Glomerular endothelial cell (primary cell): ENCODE results near the gene ARHGEF9. TPM values are rescaled to one million over a fixed set of nuclear protein-coding genes. Genes with fewer than 3 reads are reported as not detected.
"Not testable (repeated sequence)": the region's sequence is repeated elsewhere in the genome, so short reads cannot be mapped to it uniquely, and the experiment has no call there.

Source experiments
- DNase-seq: peaks from one replicate; pipeline ENCODE4 v3.0.0-alpha.2; 2011; ENCODE audit warnings: low read depth, low spot score; ENCODE audit errors: extremely low read depth
- total RNA-seq: library from RNA; depleted of rRNA; stranded (reverse); fragments of >200 nt; gene quantifications from 2 replicates; pipeline ENCODE4 v1.2.3, GENCODE V29; 2015

The ARHGEF9 gene
- total RNA-seq: 8.7 and 9.0 TPM in 2 replicates

DNA sequence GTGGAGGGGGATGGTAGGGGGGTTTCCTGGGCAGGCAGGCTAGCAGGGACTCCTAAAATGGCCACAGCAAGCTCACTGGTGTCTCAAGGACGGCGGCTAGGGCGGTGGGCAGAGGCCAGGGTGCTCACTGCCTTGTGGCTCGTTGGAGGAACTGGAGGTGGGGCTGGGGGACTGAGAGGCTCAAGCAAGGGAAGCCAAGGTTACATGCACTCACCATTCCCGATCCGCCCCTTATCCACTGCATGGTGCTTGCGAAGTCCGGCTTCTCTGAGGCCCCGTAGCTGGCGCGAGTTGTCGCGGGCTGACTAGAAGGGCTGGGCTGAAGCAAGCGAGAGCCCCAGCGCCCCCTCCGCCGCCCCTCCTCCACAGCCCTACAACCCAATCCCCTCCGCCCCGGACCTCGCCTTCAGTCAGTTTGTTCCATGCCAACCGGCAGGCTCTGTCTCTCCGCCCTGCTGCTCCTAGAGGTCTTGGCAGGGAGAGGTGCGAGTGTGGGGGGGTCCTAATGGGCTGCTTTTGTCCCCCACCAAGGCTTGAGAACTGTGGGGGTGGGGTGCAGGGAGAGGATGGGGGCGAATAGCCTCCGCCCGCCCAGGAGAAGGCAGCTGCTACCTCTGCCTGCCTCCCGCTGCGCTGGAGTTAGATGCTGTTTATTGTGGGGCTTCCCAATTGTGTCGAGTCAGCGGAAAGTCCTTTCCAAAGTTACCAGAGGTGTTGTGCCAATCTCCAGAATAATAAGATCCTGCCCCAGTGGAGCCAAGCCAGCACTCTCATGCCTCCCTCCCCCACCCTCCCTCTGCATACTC lies at the start of gene ARHGEF9:
Gene ARHGEF9, minus strand, starts transcription at position 313 of the 806 bp plus-strand sequence. Its CDS starts 69 bp downstream, at position 244.
- no peak for DNase-seq

DNA sequence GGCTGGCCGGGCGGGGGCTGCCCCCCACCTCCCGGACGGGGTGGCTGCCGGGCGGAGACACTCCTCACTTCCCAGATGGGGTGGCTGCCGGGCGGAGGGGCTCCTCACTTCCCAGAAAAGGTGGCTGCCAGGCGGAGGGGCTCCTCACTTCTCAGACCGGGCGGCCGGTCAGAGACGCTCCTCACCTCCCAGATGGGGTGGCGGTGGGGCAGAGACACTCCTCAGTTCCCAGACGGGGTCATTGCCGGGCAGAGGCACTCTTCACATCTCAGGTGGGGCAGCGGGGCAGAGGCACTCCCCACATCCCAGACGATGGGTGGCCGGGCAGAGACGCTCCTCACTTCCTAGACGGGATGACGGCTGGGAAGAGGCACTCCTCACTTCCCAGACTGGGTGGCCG lies 40.4 kb upstream of the ARHGEF9 start:
- not testable (repeated sequence) for DNase-seq

DNA sequence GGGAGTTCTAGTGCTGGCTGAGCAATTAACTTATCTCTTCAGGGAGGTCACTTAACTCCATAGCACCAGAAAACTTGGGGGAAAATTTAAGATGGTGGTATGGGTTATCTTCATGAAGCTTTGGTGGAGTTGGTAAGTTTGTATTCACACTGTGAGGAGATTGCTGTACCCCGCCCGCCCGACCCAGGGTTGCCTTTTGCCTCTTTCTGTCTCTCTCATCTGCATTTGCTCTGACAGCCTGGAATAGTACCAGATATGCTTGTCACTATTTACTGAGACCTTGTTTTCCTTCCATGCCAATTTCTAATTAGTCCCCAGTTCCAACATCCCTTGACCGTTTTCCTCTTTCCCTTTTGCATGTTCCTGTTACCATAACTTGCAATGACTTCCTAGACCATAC lies 33.1 kb upstream of the ARHGEF9 start:
- DNase-seq: no peak

DNA sequence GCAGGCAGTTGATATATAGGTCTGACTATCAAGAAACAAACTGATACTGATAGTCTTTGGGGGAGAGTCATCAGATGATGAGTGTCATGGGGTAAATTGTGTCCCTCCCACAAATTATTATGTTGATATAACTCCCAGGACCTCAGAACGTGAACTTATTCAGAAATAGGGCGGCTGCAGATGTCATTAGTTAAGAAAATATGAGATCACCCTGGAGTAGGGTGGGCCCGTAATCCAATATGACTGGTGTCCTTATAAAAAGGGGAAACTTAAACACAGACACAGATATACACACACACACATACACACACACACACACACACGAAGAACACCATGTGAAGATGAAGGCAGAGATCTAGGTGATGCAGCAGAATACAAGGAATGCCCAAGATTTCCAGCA lies 32.7 kb upstream of the ARHGEF9 start:
- DNase-seq: no peak

DNA sequence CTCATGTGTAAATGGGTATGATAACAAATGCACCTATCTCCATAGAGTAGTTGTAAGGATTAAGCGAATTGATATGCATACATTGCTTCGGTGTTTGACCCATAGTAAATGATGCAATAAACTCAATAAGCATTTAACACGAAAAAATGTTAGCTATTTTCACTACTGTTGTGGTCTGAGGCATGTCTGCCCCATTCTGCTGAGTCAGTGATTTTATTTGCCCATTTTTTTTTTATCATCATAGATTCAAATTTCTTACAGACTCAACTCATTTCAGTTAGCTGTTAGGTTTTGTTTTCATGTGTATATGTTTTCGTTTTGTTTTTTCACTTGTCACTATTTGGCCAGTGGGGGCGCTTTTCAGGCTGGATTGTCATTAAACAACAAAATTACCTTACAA lies 27.8 kb upstream of the ARHGEF9 start:
- no peak for DNase-seq

DNA sequence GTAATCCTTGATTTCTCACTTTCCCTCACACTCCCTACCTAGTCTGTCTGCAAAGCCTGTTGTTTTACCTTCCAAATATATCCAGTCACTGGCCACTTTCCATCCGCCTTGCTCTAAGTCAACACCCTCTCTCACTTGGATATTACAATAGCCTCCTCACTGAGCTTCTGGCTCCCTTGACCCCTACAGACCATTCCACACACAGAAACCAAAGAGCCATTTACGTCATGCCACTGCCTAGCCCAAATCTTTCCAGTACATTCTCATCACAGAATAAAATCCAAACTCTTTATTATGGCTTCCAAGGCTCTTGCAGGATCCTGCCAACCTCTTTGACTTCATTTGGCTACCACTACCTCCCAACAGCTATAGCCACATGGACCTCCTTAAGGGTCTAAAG lies 25.7 kb upstream of the ARHGEF9 start:
- no peak for DNase-seq

DNA sequence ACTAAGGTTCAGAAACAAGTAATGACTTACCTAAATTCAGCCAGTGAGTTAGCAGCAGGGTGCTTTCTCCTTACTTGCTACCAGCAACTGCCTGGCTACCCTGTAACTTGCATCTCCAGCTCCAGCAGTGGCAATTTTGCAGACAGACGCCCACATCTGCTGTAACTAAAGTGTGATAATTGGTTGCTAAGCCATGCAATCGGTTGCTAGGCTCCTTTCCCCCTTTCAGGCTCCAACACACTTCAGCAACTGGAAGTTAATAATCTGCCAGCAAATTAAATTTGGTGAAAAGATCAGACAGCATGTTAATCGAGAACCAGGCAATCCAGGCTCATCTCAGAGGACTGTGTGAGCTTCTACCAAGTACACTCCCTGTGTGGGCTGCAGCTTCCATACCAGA lies 24.2 kb upstream of the ARHGEF9 start:
- DNase-seq: no peak

DNA sequence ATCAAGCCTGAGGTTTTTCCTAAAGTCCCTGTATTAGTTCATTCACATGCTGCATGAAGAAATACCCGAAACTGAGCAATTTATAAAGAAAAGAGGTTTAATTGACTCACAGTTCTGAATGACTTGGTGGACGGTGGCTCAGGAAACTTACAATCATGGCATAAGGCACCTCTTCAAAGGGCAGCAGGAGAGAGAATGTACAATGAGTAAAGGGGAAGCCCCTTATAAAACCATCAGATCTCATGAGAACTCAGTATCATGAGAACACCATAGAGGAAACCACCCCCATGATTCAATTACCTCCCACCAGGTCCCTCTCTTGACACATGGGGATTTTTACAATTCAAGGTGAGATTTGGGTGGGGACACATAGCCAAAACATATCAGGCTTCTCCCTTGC lies 10.4 kb upstream of the ARHGEF9 start:
- DNase-seq: not testable (repeated sequence)

DNA sequence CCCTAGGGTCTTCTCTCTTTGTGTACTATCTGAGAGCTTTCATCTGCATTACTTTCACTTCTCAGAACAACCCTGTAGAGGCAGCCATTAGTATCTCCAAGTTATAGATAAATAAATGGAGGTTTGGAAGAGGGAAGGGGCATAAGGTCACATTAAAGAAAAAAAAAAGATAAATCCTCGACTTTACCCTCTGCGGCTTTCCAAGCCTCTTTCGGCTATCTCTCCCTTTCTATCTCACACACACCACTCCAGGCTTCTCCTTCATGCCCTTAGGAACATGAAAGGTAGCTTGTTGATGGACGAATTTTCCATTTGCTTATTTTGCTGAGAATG lies 660 bp upstream of the ARHGEF9 start:
- no peak for DNase-seq

DNA sequence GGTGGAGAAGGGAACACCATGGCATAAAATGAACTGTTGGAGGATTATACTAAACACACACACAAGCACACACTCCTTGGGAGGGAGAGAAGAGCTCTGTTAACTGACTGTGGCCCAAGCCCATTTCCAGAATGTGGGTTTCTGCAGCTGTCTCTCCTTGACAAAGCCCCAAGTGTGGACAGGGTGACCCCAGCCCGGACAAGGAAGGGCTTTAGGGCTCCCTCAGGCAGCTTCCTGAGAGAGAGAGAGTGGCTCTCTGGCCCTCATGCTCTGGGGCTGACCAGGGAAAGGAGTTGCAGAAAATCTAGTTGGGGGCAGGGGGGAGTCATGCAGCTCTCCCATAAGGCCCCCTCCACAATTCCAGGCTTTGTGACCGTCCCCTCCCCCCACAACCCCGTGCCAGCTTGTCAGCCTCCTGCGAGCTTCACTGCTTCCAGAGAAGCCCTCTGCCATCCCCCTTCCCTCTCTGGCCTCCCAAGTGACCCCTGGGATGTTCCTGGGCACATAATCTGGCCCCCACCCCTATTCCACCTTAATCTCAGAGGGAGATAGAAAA lies 590 bp downstream of the ARHGEF9 start:
- DNase-seq: no peak

DNA sequence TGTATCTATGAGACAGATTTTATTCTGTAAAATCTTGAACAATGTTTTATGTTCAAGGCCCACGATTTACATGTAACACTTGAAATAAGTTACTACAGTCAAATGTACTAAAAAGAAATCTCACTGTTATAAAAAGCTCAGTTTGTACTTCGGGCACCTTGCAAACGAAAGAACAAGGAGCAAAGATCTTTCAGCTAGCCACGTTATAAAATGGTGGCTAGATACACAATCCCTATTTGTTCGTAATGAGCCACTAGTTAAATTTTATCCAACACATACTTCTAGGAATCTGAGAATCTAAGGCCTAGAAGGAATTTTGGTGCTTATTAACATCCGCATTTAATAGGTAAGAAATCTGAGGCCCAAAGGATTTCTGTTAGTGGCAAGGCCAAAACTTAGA lies 2.5 kb downstream of the ARHGEF9 start:
- no peak for DNase-seq

DNA sequence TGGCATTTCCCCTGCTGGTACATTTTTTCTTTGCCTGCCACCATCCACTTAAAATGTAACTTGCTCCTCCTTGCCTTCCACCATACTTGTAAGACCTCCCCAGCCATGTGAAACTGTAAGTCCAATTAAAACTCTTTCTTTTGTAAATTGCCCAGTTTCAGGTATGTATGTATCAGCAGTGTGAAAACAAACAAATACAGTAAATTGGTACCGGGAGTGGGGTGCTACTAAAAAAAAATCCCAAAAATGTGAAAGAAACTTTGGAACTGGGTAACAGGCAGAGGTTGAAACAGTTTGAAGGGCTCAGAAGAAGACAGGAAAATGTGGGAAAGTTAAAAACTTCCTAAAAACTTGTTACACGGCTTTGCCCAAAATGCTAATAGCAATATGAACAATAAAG lies 16.3 kb downstream of the ARHGEF9 start:
- DNase-seq: no peak

DNA sequence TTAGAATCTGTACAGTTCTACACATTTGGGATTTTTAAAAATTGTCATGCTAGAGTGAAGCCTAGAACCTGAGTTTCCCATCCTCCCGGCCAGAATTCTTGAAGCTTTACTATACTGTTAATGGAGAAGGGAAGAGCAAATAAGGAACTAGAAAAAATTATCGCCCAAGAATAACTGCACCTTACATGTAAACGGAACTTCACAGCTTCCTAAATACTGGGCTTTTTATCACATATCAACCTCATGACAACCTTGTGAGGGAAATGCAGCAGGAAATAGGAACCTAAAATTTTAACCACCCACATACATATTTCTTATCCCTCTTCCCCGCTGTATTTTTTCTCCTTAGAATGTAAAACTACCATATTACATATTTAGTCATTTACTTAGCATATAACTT lies 19.3 kb downstream of the ARHGEF9 start:
- no peak for DNase-seq

DNA sequence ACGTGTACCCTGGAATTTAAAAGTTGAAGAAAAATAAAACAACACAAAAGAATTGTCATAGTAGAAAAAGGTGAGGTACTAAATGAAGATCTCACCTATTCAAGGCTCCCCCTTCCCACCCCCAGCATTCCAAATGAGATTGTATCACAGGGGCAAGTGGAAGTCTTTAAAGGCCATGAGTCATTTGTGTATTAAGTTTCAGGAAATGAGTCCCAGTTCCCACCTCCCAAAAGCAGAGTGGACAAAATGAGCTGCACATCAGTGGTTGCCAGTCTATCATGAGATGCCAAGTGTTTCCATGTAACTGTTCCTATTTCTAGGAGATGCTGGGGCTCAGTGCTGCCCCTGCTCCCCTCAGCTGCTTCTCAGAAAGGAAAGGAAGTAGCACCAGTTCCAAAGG lies 20.1 kb downstream of the ARHGEF9 start:
- DNase-seq: no peak

DNA sequence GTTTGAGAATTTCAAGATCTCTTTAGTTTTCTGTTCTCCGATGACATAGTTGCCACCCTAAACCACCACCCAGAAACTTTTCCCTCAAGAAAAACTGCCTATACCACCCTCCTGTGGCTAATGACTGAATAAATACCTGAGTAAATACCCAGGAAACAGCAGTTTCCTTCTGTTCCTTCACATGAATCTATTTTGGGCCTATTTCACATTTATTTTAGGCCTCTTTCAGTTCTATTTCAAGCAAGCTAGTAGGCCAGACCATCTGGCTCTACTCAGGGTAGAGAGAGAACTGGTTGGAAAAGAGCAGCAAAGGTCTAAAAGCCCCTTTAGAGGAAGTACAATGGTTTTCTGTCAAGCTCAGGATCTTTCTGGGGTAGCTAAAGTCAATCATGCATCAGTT lies 23.4 kb downstream of the ARHGEF9 start:
- DNase-seq: no peak

DNA sequence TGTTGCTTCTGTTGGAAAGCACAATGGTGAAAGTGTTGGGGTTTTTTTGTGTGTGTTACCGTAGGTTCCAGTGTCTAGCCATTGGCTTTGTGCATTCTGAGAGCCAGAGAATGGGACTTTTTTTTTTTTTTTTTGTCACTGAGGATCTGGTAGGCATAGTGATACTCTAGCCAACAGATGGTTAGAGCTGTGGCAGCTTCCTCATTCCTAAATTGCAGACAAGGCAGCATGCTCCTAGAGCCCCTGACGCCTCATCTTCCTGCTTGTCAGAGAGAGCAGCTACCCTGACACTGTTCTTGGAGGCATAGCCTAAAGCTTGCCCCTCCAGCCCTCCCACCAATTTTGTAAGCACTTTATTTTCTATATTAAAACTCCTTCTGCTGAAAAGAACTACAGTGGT lies 27.0 kb downstream of the ARHGEF9 start:
- no peak for DNase-seq

DNA sequence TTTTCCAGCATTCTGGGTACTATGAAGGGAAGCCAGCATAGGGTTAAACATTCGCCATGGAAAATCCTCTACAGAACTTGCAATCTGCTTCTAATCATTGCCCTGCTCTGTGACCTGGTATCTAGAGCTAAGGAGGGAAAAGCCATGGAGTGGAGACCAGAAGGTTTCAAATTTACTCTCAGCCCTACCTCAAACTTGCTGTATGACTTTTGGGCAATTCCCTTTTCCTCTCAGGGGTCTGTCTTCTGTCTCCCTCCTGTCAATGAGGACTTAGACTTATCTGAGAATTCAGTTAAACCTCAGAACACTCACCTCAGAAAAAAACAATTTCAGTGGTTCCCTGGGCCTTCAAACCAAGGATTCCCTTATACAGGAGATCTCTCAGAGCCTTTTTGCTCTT lies 29.1 kb downstream of the ARHGEF9 start:
- no peak for DNase-seq

DNA sequence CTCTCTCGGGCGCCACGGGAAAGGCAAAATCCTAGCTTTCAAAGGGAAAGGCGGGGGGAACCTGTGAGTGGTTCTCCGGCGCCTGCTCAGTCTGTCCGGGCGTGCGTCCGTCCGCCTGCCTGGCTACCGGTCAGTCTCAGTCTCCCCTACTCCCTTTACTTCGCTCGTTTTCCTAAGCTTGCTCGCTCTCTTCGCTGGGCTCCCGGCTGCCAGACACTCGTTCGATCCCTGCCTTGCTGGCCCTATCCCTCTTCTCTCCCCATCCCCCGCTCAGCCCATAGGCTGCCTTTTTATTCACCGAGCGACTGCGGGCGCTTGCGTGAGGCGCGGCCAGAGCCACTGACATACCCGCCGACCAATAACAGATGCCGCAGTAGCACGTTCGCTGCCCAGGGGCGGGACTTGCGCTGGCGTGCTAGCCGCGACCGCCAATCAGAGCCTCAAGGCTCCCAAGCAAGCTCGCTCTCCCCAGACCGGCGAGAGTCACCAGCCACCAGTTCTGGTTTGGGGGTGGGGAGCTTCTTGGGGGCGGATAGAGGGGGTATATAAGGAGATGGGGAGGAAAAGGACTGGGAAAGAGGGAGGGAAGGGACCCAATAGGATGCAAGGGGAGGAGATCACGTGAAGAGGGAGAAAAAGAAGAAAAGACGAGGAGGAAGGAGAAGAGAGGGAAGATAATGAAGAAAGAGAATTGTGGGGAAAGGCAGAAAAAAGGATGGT lies 30.0 kb downstream of the ARHGEF9 start:
- no peak for DNase-seq

DNA sequence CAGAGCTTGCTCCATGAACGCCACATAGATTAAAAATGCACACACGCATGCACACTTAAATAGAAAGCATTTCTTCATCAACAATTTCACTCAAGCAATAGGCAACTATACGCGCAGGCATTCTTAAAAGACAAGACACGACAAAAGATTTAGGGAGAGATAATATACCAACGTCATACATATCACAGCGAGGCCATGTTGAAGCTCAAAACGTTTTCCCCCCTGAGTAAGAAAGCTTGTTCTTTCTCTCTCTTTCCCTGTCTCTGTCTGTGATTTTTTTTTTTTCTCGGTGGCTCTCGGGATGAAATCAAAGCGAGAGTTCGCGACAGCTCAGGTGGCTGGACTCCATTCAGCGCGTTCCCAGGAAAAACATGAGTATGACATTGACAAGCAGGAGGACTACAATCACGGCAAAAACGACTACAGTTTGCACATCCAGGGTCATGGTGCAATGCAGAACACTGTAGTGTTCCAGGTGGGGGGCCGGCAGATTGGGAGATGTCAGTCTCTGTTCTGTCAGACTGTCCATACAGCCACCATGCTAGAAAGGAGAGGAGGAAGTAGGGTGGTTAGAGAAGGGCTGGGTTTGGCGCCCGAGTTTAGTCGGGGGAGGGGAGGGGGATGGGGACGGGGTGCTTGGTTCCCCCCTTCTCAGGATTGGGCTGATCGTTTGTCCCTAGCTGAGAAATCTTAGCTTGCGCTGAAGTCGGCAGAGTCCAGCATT lies 30.7 kb downstream of the ARHGEF9 start:
- no peak for DNase-seq

DNA sequence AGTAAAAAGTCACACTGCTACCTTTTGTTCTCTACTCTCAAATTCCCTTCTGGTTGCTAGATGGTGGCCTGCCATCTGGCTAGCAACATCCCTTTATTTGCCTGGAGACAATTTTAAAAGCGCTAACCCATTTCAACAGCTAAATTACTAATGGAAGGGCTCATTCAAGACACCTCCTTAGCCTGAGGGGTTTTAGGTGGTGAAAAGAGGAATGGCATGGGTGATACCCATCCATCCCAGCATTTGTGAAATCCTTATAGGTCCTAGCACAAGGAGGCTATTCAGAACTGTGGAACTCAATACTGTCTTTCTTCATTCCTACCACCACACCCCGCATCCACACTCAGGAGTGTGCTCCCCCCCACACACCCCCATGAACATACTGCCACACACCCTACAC lies 33.5 kb downstream of the ARHGEF9 start:
- DNase-seq: no peak

DNA sequence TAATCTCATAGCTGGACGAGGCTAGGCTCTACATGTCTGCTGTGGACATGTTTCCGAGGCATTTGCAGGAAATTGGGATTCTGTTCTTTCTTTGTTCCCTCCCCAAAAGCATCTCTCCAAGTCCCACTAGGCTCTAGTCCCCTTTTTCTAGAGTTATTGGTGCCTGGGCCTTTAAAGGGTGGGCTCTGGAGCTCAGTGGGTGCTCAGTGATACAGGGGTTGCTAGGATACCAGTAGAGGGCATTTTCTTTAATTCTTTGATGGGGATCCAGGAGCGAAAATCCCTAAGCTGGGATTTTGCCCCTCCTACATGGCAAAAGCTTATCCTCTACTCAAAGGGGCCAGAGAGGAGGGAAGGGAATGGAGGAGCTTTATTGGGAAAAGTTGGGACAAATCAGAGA lies 34.2 kb downstream of the ARHGEF9 start:
- no peak for DNase-seq
